Measurements from ENCODE around the gene SLX9.
"Not testable (repeated sequence)": the region's sequence is repeated elsewhere in the genome, so short reads cannot be mapped to it uniquely, and the experiment has no call there.

The SLX9 gene

DNA sequence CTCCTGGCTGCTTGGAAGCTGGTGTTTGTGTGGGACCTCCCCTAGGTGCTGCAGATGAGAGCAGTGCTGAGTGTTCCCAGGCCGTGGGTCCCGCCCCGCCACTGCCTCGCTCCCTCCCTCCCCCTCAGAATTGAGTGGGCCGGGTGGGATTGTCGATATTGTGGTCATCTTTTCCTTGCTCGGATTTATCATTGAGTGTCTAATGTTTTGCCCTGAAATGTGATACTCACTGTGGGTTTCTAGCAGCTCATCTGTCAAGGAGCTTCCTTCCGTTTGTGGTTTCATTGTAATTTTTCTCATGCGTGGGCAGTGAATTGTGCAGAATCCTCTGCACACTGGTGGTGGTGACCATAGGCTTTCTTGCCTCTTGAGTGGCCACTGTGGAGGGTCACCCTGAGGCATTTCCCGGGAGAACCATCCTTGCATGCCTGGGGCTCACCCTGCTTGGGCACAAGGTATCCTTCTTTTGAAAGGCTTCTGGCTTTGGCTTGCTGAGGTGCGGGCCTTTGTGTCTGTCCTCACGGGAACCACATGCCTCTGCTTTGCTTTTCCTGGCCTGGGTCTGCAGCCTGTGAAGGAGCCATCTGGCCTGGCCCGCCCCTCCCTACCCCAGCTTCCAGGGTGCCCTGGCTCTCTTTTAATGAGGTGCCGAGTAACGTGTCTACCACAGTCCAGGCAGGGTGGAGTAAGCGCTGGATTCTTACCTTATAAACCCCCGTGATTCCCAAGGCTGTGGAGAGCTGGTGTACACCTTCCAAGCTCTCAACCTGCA, 25.6 kb downstream of the SLX9 start:
- no peak for DNase-seq

DNA sequence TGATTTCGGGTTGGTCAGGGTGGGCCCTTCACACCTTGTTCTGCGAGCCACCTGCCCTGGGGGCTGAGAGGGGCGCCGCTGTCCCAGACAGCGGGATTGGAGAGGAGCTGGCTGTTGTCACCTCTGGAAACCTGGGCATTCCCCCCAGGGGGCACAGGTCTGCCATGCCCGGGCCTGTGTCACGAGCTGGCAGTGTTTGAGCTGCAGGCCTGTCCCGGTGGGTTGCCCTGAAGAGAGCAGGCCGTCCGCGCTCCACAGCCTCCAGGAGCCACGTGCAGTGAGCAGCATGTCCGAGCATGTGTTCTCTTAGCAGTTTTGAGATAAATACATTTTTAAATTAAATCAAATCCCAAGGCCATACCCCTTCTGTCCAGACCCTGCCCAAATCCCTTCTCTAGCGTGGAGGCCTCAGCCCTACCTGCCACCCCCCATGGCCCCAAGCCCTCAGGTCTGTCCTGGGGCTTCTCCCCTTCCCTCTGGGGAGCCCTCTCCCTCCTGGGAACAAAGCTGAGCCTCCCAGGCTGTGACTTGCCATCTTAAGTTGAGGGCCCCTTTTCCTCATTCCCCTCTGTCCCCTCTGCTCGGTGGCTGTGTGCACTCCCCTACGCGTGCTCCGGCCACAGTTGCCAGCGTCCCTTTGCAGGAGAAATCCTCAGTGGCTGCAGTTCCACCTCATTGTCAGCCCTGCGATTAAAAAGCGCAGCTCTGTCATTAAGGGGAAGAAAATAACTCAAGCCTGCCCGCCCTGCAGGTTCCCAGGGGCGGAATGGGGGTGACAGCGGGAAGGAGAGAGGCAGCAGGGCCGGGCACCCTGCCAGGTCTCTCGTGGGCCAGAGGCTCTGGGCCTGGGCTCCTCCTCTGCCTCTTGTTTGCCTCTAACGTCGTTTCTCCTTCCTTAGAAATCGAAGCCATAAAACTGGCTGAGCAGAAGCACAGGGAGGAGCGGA, 26.6 kb downstream of the SLX9 start:
- no peak for DNase-seq

DNA sequence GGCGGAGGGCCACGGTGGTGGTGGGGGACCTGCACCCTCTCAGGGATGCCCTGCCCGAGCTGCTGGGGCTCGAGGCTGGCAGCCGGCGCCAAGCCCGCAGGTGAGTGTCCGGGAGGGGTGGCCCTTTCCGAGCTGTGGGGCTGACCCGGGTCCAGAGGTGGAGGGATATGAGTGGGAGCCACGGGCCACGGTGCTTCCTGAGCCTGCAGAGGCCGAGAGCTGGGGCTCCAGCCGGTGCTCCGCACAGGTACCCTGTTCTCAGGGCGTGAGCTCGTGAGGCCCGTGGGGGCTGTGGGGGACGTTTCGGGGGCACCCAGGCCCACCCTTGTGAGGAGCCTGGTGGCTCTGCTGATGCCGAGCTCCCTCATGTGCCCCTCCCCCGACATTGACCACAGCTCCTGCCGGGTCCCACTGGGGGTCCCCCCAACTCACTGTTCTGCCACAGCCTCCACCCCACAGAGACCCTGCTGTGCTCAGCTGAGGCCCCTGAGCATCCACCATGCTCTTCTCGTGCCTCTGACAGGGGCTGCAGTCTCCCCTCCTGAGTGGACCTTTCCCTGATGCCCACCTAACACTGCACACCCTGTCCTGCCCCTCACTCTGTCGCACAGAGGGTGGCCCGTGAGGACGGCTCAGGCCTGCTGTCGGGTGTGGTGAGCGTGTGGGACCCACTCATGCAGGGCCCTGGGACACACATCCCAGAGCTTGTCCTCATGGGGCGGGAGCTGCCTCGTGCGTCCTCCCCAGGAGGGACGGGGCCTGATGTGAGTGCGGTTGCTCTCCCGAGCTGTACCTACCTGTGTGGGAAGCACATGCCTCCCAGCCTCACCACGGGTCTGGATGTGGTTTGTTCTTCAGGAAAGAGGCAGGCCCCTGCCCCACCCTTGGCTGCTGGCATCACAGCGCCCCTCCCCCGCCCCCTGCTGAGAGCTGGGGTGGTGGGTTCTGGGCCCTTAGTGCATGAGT, 27.5 kb downstream of the SLX9 start:
- DNase-seq, result no peak

DNA sequence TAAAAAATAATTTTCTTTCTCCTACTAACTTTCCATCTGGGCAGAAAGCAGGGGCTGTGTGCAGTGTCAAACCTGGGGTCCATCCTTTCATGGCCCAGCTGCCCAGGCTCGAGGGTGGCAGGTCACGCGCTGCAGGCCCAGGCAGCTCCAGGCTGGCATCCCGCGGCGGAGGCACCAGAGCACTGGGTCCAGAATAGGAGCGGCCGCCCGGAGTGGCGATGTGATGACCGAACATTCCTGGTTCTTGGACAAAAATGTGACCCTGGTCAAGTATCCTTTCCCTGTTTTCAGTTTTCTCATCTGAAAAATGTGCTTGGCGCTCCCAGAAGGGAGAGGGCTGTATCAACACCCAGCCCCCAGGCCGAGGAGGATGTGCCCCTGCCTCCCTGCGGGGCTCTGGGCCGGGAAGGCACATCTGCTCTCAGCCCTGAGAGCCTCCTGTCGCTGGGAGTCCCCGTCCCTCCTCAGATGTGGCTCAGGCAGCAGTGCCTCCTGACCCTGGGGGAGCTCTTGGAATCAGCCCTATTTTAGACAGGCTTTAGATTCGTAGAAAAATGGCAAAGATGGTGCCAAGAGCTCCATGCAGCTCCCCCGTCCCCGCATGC, 29.3 kb downstream of the SLX9 start:
- DNase-seq, result no peak

DNA sequence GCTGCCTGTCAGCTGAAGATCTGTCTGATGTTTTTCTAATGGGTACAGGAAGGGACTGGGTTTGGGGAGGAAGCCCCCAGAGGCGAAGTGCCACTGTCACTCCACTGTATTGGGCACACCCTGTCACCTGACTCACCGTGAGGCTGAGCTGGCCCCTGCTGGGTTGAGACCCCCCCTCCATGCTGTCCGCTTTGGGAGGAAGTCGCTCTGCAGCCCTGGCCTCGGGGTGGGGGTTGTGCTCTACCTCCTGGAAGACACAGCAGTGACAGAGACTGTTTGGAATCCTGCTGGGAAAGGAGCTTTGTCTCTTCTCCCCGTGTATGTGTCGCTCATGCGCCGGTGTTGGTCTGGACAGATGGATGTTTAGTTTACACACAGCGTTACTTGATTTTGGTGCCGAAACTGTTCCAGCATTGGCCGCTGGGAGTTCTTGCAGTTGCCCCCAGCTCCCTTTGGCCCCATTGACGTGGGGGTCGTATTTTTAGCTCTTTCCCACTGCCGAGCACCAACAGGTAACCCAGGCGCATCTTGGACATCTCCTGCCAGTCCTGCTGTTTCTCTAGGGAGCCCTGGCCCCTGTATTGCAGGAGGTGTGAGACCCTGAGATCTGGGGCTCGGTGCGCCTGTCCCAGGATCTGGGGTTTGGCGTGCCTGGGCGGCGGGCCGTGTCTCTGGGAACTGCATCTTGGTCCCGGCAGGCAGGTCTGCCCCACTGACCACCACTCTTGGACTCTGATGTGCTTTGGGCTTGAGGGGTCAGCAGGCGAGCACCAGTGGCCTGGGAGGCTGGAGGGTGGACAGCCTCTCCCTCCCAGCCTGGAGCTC, 30.3 kb downstream of the SLX9 start:
- no peak for DNase-seq

DNA sequence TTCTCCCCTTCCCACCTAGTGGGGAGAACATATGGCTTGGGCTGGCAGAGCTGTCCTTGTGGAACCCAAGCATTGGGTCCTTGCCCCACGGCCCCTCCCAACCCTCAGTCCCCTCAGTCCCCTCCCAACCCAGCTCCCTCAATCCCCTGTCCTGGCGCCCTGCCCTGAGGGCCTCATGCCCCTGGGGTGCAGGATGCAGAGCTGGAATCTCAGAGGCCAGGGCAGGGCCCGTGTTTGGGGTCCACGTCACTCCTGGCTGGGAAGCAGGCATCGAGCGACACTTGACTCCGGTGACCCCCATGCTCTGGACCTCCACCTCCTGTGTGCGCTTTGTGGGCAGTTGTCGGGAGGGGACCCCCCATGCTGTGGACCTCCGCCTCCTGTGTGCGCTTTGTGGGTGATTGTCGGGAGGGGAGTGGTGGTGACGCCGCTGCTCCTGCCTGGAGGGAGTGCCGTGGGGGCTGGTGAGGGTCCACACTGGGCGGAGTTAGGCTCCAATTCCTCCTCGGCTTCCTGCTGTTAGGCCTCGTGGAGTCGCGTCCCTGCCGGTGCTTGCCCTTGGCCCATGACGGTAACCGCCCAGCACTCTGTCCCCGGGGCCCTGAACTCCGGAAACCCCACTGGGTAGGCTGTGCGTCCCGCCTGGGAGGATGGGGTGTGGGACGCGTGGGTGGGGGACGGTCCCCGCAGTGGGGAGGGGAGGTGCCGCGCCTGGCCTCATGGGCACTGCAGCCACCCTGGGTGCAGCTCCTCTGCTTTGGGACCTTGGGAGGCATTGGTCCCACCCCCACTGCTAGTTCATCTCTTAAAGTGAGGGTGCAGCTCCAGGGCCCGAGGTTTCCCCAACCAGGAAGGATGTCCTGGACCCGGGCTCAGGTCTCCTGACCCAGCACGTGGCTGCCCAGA, 31.2 kb downstream of the SLX9 start:
- DNase-seq, result no peak

DNA sequence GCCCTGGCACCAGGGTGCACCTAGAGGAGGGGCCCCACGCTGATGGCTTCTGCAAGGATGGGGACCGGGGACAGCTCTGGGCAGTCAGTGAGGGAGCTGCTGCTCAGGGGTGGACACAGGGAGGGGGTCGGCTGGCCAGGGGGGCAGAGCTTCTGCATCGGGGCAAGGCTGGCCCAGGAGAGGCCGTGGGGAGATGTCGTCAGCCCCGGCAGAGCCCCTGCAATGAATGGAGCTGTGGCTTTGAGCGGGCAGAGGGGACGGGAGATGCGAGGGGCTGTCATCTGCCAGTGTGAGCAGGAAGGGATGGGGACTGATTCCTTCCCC, 31.8 kb downstream of the SLX9 start:
- no peak for DNase-seq

DNA sequence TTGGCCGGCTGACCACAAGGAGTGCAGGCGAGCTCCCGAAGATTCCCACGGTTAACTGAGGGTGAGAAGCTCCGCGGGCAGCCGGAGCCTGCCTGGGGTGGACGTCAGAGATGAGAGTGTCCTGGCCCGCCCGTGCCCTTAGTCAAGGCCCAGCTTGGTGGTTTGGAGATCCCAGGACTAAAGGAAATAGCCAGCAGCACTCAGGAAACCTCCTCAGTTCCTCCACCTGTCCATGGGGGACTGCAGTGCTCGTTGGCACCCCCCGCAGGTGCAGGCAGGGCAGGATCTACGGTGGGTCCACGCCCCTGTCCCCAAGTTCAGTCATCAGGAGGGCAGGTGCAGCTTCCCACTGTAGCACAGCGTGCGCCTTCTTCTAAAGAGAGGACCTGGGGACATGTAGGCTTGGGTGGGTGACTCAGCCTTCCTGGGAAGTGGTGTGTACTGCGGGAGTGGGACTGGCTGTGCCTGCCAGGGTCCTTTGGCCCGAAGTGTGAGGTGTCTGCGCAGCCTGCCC, 32.5 kb downstream of the SLX9 start:
- no peak for DNase-seq

DNA sequence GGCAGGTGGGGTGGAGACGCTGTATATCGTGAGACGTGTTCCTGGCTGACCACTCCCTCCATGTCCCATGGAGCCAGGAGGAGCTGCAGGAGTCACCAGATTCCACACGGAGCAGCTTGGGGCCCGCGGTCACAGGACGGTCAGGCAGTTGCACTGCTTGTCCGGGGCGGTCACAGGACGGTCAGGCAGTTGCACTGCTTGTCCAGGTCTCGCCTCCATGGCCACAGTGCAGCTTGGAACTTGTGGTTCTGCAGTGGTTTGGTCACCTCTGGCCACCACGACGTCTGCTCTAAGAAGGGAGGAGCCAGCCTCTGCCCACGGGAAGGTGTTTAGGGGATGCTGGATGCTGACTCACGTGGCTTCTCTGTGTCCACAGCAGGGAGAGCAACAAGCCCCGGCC, 33.0 kb downstream of the SLX9 start:
- no peak for DNase-seq

DNA sequence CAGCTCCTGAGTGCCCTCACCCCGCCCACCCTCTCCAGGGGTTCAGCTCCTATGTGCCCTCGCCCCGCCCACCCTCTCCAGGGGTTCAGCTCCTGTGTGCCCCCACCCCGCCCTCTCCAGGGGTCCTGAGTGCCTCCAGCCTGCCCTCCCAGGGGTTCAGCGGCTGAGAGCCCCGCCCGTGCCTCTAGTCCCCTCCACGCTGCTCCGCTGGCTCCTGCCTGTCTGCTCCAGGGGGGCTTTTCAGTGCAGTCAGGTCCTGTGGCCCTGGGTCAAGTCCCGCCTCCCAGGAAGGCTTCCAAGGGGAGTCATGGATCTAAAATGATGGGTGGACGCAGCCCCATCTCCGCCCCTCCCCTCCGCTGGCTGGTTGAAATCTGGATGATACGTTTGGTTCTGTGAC, 33.8 kb downstream of the SLX9 start:
- no peak for DNase-seq

DNA sequence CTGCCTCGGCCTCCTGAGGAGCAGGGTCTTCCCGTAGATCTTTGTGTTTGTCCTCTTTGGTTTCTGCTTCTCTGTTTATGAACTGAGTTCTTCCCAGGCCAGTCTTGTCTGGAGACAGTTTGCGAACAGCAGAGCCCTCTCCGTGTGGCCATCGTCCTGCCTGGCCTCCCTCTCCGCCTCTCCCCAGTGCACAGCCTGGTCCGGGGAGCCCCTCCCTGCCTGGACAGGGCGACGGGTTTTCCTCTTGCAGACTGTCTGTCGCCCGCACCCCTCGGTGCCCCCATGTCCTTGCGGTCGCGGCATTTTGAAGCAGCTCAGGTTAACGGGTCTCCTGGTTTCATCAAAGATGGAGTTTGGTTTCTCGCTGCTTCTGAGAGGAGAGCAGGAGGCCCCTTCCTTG, 34.8 kb downstream of the SLX9 start:
- no peak for DNase-seq

DNA sequence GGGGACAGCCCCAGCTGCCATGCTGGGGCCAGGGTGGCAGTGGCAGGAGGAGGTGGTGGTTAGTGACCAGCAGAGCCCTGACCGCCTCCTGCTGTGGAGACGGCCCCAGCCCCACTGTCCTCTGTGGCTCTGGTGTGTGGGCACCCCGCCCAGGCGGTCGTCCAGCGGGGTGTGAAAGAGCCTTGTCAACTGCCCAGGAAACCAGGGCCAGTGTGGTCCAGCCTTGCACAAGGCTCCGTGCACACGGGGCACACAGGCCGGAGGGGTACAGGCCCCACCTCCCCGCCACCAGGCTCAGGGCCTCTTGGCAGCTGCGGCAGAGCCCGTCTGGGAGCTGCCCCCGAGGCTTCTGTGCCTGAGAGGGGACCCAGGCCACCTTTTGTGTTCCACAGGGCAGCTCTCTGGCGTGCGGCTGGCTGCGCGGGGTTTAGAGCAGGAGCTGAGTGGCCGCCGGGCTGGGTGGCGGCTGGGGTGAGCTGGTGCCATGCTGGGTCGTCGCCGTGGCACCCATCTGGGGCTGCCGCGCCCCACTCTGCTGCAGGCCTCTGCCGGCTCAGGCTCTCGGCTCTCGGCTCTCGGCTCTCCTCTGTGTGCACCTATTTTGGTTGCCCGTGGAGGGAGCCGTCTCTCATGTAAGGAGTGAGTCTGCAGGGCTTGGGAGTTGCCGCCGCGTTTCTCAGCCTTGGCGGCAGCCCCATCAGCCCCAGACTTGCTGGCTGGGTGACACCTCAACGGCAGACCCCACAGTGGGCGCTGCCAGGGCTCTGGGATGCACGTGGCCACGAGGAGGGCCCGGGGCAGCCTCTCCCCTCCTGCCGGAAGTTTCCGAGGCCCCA, 36.1 kb downstream of the SLX9 start:
- DNase-seq, result no peak

DNA sequence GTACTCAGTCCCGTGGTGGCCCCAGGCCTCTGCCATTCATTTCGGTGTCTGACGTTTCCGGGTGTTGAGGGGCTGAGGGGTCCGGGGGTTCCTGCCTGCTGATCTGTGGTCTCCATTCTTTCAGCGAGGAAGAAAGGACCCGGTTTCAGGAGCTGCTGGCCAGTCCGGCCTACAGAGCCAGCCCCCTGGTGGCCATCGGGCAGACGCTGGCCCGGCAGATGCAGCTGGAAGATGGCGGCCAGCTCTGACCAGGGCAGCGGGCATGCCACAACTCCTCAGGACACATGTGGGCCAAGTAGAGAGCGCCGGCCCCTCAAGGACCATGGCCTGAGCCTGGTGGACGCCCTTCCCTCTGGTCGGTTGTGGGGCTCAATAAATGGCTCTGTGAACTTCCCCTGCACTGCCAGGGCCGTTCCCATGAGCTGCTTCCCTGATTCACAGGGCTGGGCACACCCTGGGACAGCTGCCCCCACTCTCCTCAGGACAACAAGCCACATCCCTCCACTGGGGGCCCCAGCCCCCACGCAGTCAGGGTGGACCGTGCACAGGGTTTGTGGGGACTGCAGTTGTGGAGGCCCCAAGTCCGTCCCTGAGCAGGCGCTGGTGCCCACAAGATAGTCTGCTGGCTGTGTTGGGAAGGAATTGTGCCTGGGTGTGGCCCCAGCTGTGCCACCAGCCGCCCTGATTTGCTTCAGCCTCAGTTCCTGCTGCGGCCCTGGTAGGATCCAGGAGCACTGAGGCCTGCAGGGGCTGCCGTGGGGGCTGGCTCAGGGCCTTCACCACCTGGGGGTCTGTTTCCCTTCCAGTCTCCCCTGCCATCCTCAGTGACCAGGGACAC, 36.9 kb downstream of the SLX9 start:
- DNase-seq, result not testable (repeated sequence)

DNA sequence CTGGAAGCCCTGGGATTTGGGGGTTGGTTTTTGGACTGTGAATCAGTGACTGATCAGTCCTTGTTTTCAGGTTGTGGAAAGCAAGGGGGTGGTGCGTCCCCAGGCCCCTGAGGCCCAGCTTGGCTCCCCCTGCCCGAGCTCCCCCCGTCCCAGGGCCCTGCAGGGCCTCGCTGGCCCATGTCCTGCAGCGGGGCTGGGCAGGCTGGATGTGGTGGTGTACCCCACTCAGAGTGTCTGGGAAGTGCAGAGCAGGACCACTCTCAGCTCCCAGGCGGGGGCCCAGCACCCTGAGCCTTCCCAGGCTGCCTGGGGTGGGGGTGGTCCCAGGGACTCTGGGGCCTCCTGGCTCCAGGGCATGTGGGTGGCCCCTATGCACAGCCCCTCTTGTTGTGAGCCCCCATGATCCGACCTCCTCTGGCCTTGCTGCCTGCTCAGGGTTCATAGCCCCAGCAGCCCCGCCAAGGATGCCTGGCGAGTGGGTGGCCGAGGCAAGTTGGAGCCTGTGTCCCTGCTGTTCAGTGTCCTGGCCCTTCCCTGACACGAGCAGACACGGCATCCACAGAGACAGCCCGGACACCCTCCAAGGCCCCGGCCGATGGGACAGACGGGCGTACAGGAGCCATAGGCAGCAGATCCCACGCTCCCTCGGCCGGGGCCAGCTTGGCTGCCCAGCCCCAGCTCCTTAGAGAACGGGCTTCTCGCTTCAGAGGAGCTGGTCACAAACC, 37.9 kb downstream of the SLX9 start:
- no peak for DNase-seq

DNA sequence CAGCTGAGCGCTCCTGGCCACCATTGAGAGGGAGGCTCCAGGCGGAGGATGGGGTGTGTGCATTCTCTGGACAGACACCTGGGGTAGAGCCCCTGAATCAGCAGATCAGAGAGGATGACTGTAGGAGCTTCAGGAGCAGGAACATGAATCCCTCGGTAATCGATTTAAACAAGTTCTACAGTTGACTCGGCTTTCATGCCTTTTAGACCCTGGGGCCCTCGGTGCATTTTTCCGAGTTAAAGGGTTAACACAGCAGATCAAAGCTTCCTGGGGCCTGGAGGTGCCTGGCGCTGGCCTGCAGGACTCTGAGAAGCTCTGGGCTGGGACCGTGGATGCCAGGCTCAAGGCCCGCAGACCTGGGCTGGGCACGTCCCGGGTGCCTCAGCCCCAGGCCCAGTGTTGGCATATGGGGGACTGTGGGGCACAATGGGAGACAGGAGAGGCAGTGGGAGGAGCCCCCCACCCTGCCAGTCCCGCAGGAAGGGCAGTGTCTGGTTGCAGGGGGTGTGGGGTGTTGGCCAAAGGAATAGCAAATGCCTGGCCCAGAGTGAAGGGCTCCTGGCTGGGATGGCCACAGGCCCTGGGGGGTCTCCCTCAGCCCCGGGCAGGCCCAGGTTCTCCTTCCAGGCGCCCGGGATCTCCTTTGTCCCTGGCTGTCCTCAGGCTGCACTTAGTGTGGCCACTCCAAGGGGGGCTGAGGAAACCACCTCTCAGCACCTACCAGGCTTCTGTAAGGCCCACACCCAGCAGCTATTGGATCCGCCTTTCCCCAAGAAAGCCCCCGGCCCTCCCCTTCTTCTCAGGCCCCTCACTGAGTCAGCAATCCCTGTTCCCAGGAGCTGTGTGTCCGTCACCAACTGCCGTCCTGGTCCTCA, 40.1 kb downstream of the SLX9 start:
- no peak for DNase-seq

All from AML-193 (cell line).